CD4-positive, CD25-positive, alpha-beta regulatory T cell (primary cell): Measurements from ENCODE around the gene PMF1. TPM values are rescaled to one million over a fixed set of nuclear protein-coding genes. Genes with fewer than 3 reads are reported as not detected.

Source experiments
- ATAC-seq, 2 donors: fragments of 150-1000 bp; cut with Tn5 transposase; one replicate each; pipeline ENCODE4 v1.10.0; 2021; ENCODE audit warnings: low read depth in 2 of 2, moderate number of reproducible peaks in 2 of 2, moderate library complexity in 1 of 2
- DNase-seq, 3 donors: peaks; one replicate each; pipeline versions ENCODE4 v3.0.0 to v3.0.0-alpha.2; 2012 to 2022; ENCODE audit warnings: mixed read lengths in 1 of 3
- H3K27ac ChIP-seq: one replicate; pipeline ENCODE4 v1.7.0; 2013; ENCODE audit warnings: mild to moderate bottlenecking, low read length; ENCODE audit not compliant: insufficient read depth, poor library complexity, severe bottlenecking
- H3K27me3 ChIP-seq: one replicate; pipeline ENCODE4 v1.7.0; 2013; ENCODE audit warnings: low read length; ENCODE audit not compliant: control insufficient read depth, insufficient read depth
- H3K36me3 ChIP-seq: one replicate; pipeline ENCODE4 v1.7.0; 2013; ENCODE audit warnings: mild to moderate bottlenecking, low read length, moderate library complexity; ENCODE audit not compliant: control insufficient read depth, insufficient read depth
- H3K4me1 ChIP-seq: 2 replicates; pipeline ENCODE4 v1.7.0; 2013; ENCODE audit warnings: mild to moderate bottlenecking, low read length; ENCODE audit not compliant: insufficient read depth, control insufficient read depth, poor library complexity, severe bottlenecking
- H3K4me3 ChIP-seq: one replicate; pipeline ENCODE4 v1.7.0; 2013; ENCODE audit warnings: low read depth, mild to moderate bottlenecking, low read length, moderate library complexity
- H3K9me3 ChIP-seq, 2 experiments: 1 replicate in 1 of 2; 2 replicates in 1 of 2; pipeline ENCODE4 v1.7.0; 2013; ENCODE audit warnings: low read length in 2 of 2, mild to moderate bottlenecking in 1 of 2, moderate library complexity in 1 of 2; ENCODE audit not compliant: control insufficient read depth in 2 of 2
- H3K27ac Mint-ChIP-seq, 3 donors: one replicate each; pipeline ENCODE4 v1.8.0; 2020 to 2022; ENCODE audit warnings: mild to moderate bottlenecking in 3 of 3, mixed read lengths in 3 of 3, moderate library complexity in 2 of 3
- H3K27me3 Mint-ChIP-seq: one replicate; pipeline ENCODE4 v1.8.0; 2022; ENCODE audit warnings: mild to moderate bottlenecking, mixed read lengths
- H3K36me3 Mint-ChIP-seq: one replicate; pipeline ENCODE4 v1.8.0; 2020; ENCODE audit warnings: mixed read lengths
- H3K4me1 Mint-ChIP-seq, 4 donors: one replicate each; pipeline ENCODE4 v1.8.0; 2020 to 2022; ENCODE audit warnings: mixed read lengths in 4 of 4, mild to moderate bottlenecking in 1 of 4
- H3K4me3 Mint-ChIP-seq, 4 donors: one replicate each; pipeline ENCODE4 v1.8.0; 2020 to 2022; ENCODE audit warnings: mild to moderate bottlenecking in 4 of 4, mixed read lengths in 4 of 4, moderate library complexity in 3 of 4
- H3K9me3 Mint-ChIP-seq, 7 donors: one replicate each; pipeline ENCODE4 v1.8.0; 2020 to 2022; ENCODE audit warnings: mixed read lengths in 7 of 7, mild to moderate bottlenecking in 3 of 7, moderate library complexity in 2 of 7
- polyA plus RNA-seq, 4 donors: library from polyadenylated mRNA; unstranded; fragments of 300-500 nt; fragmentation: Illumina TruSeq; gene quantifications; one replicate each; pipeline ENCODE4 v1.2.3, GENCODE V29; 2021
- total RNA-seq: library from RNA; stranded (reverse); gene quantifications from one replicate; pipeline ENCODE4 v1.2.3, GENCODE V29; 2022

Gene PMF1
- total and polyA plus RNA-seq, 5 donors from 2014 or later = 69.3 to 89.9 (median 88.5) TPM

- no peak for DNase-seq
- no peak for ATAC-seq
- Mint-ChIP-seq H3K27ac (peak within 1 kb of the TSS in 1 of 3 donors; percentile 94), H3K27me3 (no peaks in the 10 kb centered on the region), H3K9me3 (no peaks in the 10 kb centered on the region), H3K4me3 (no peak within 1 kb of the TSS), H3K4me1 (peaks cover 0 to 14% (median 8%) of the 10 kb centered on the region in 4 donors), H3K36me3 (peaks cover 17% of the 10 kb centered on the region)
- no peaks in the 10 kb centered on the region for H3K9me3 ChIP-seq
- no peak within 1 kb of the TSS for H3K4me3 ChIP-seq
- no peak within 1 kb of the TSS for H3K27ac ChIP-seq
- H3K4me1 ChIP-seq = peaks cover 21% of the 10 kb centered on the region
- no peaks in the 10 kb centered on the region for H3K27me3 ChIP-seq
- H3K36me3 ChIP-seq = peaks cover 25% of the 10 kb centered on the region
Measured at GRCh38 chr1:156241926-156242325, 29.1 kb downstream of the PMF1 start, which contains the start of gene BGLAP. BGLAP (plus strand) TSS chr1:156242184; CDS start chr1:156242232, 48 bp downstream.

- no peak overlapping the region for H3K27ac ChIP-seq
- Mint-ChIP-seq H3K4me1 (peaks cover 0 to 14% (median 8%) of the 10 kb centered on the region in 4 donors), H3K27me3 (no peaks in the 10 kb centered on the region), H3K27ac (peak overlapping the region in 1 of 3 donors; percentile 94), H3K9me3 (no peaks in the 10 kb centered on the region), H3K36me3 (peaks cover 12% of the 10 kb centered on the region), H3K4me3 (no peak overlapping the region)
- DNase-seq (no peak), ATAC-seq (no peak)
- peaks cover 21% of the 10 kb centered on the region for H3K4me1 ChIP-seq
- H3K4me3 ChIP-seq = no peak overlapping the region
- no peaks in the 10 kb centered on the region for H3K27me3 ChIP-seq
- no peaks in the 10 kb centered on the region for H3K9me3 ChIP-seq
- H3K36me3 ChIP-seq = peaks cover 21% of the 10 kb centered on the region
Measured at GRCh38 chr1:156242738-156243137, 29.9 kb downstream of the PMF1 start.

- no peaks in the 10 kb centered on the region for H3K9me3 Mint-ChIP-seq
- H3K4me1 Mint-ChIP-seq = peaks cover 0 to 14% (median 8%) of the 10 kb centered on the region in 4 donors
- H3K4me3 ChIP-seq = no peak overlapping the region
- no peaks in the 10 kb centered on the region for H3K27me3 Mint-ChIP-seq
- ATAC-seq = no peak
- peaks cover 21% of the 10 kb centered on the region for H3K4me1 ChIP-seq
- no peak overlapping the region for H3K27ac ChIP-seq
- peaks cover 6% of the 10 kb centered on the region for H3K36me3 Mint-ChIP-seq
- no peak overlapping the region for H3K27ac Mint-ChIP-seq
- H3K9me3 ChIP-seq = no peaks in the 10 kb centered on the region
- no peak for DNase-seq
- no peak overlapping the region for H3K4me3 Mint-ChIP-seq
- H3K27me3 ChIP-seq = no peaks in the 10 kb centered on the region
- H3K36me3 ChIP-seq = peaks cover 9% of the 10 kb centered on the region
Measured at GRCh38 chr1:156244126-156244525, 31.3 kb downstream of the PMF1 start.

- Histone ChIP-seq H3K27me3 (no peaks in the 10 kb centered on the region), H3K4me3 (no peak overlapping the region), H3K27ac (no peak overlapping the region), H3K36me3 (peaks cover 3% of the 10 kb centered on the region), H3K9me3 (no peaks in the 10 kb centered on the region), H3K4me1 (peaks cover 21% of the 10 kb centered on the region)
- DNase-seq = no peak
- no peaks in the 10 kb centered on the region for H3K9me3 Mint-ChIP-seq
- peak overlapping the region in 3 of 4 donors; percentile 32 to 74 (median 53) for H3K4me3 Mint-ChIP-seq
- ATAC-seq = no peak
- no peaks in the 10 kb centered on the region for H3K27me3 Mint-ChIP-seq
- H3K36me3 Mint-ChIP-seq = peaks cover 3% of the 10 kb centered on the region
- peaks cover 0 to 14% (median 11%) of the 10 kb centered on the region in 4 donors for H3K4me1 Mint-ChIP-seq
- H3K27ac Mint-ChIP-seq = peak overlapping the region; percentile 62 to 79 (median 72)
Measured at GRCh38 chr1:156244712-156245111, 31.9 kb downstream of the PMF1 start.

- Histone ChIP-seq H3K27me3 (no peaks in the 10 kb centered on the region), H3K27ac (no peak overlapping the region), H3K9me3 (no peaks in the 10 kb centered on the region), H3K4me1 (peaks cover 21% of the 10 kb centered on the region), H3K36me3 (peaks cover 5% of the 10 kb centered on the region), H3K4me3 (peak overlapping the region; percentile 9)
- Mint-ChIP-seq H3K27me3 (no peaks in the 10 kb centered on the region), H3K9me3 (no peaks in the 10 kb centered on the region), H3K36me3 (no peaks in the 10 kb centered on the region), H3K4me1 (peaks cover 0 to 14% (median 11%) of the 10 kb centered on the region in 4 donors), H3K4me3 (peak overlapping the region; percentile 37 to 89 (median 83)), H3K27ac (peak overlapping the region; percentile 62 to 95 (median 79))
- ATAC-seq (peak; percentile 43 to 61), DNase-seq (peak in 2 of 3 donors; percentile 26 to 67)
Measured at GRCh38 chr1:156245451-156246232, 32.8 kb downstream of the PMF1 start.

- Histone ChIP-seq H3K27me3 (no peaks in the 10 kb centered on the region), H3K4me1 (peaks cover 21% of the 10 kb centered on the region), H3K27ac (no peak overlapping the region), H3K4me3 (no peak overlapping the region), H3K9me3 (no peaks in the 10 kb centered on the region), H3K36me3 (peaks cover 11% of the 10 kb centered on the region)
- H3K4me3 Mint-ChIP-seq = peak overlapping the region; percentile 49 to 78 (median 60)
- peaks cover 0 to 14% (median 11%) of the 10 kb centered on the region in 4 donors for H3K4me1 Mint-ChIP-seq
- no peaks in the 10 kb centered on the region for H3K36me3 Mint-ChIP-seq
- no peak for ATAC-seq
- peak overlapping the region in 2 of 3 donors; percentile 25 to 79 for H3K27ac Mint-ChIP-seq
- H3K27me3 Mint-ChIP-seq = no peaks in the 10 kb centered on the region
- no peaks in the 10 kb centered on the region for H3K9me3 Mint-ChIP-seq
- no peak for DNase-seq
Measured at GRCh38 chr1:156246241-156246780, 33.5 kb downstream of the PMF1 start.

- no peak overlapping the region for H3K27ac ChIP-seq
- Mint-ChIP-seq H3K27ac (peak overlapping the region in 1 of 3 donors; percentile 79), H3K27me3 (no peaks in the 10 kb centered on the region), H3K36me3 (no peaks in the 10 kb centered on the region), H3K9me3 (no peaks in the 10 kb centered on the region), H3K4me1 (peaks cover 0 to 14% (median 11%) of the 10 kb centered on the region in 4 donors), H3K4me3 (peak overlapping the region in 1 of 4 donors; percentile 38)
- H3K4me3 ChIP-seq = no peak overlapping the region
- H3K9me3 ChIP-seq = no peaks in the 10 kb centered on the region
- peaks cover 17% of the 10 kb centered on the region for H3K36me3 ChIP-seq
- ATAC-seq (no peak), DNase-seq (no peak)
- no peaks in the 10 kb centered on the region for H3K27me3 ChIP-seq
- H3K4me1 ChIP-seq = peaks cover 21% of the 10 kb centered on the region
Measured at GRCh38 chr1:156246781-156247459, 34.1 kb downstream of the PMF1 start.
